Tibial nerve (tissue), 4 donors: ENCODE data around the gene ASIC2. TPM values are rescaled to one million over a fixed set of nuclear protein-coding genes. Genes with fewer than 3 reads are reported as not detected.

ENCODE experiments used
- DNase-seq, 2 donors: peaks; one replicate each; pipeline ENCODE4 v3.0.0-alpha.2; 2019; ENCODE audit warnings: low spot score in 2 of 2
- H3K27ac ChIP-seq, 4 donors: fragments of 200-600 bp; sonication (generic) in 3 of 4; one replicate each; pipeline ENCODE4 v1.5.1; 2017 to 2019; ENCODE audit warnings: mild to moderate bottlenecking in 1 of 4
- H3K27me3 ChIP-seq, 2 donors: fragments of 200-600 bp; sonication (generic) in 1 of 2; one replicate each; pipeline versions ENCODE4 v1.5.1 to v1.6.0; 2017 to 2019
- H3K36me3 ChIP-seq, 3 donors: fragments of 200-600 bp; sonication (generic); one replicate each; pipeline ENCODE4 v1.5.1; 2018 to 2019
- H3K4me1 ChIP-seq, 4 donors: fragments of 200-600 bp; sonication (generic) in 3 of 4; one replicate each; pipeline ENCODE4 v1.5.1; 2017 to 2019
- H3K4me3 ChIP-seq, 4 donors: fragments of 200-600 bp; sonication (generic) in 3 of 4; one replicate each; pipeline ENCODE4 v1.5.1; 2017 to 2019; ENCODE audit warnings: mild to moderate bottlenecking in 1 of 4, moderate library complexity in 1 of 4
- H3K9me3 ChIP-seq, 4 donors: fragments of 200-600 bp; sonication (generic) in 3 of 4; one replicate each; pipeline ENCODE4 v1.5.1; 2017 to 2019
- CTCF ChIP-seq, 5 experiments: fragments of 200-600 bp in 3 of 5; fragments of 450-650 bp in 2 of 5; sonication (generic) in 3 of 5; IDR thresholded peaks; one replicate each; pipeline ENCODE4 v1.5.1; 2016 to 2019; ENCODE audit warnings: antibody characterized with exemption in 5 of 5, mild to moderate bottlenecking in 3 of 5, moderate library complexity in 2 of 5
- EP300 ChIP-seq, 2 donors: sonication (generic); formaldehyde crosslinking; IDR thresholded peaks; one replicate each; pipeline ENCODE4 v1.6.1; 2017; ENCODE audit warnings: antibody characterized with exemption in 2 of 2, mild to moderate bottlenecking in 1 of 2
- POLR2A ChIP-seq, 2 donors: fragments of 450-650 bp; IDR thresholded peaks; one replicate each; pipeline ENCODE4 v1.6.1; 2017; ENCODE audit warnings: antibody characterized with exemption in 2 of 2, mild to moderate bottlenecking in 2 of 2, moderate library complexity in 2 of 2
- WGBS, 2 donors: methylation state at CpG; one replicate each; pipeline ENCODE4 v1.1.5; 2018; 5-methylcytosine and 5-hydroxymethylcytosine counted together
- total RNA-seq, 4 donors: library from RNA; depleted of rRNA; stranded (reverse); fragments of >200 nt; gene quantifications; one replicate each; pipeline ENCODE4 v1.1.0, GENCODE V29; 2016

ASIC2 gene
- total RNA-seq, 4 donors from 2014 or later: 0.21 to 1.5 (median 0.50) TPM

- no peaks in the 10 kb centered on the region for H3K27me3 ChIP-seq
- no peak for DNase-seq
- TF ChIP-seq EP300 (IDR thresholded peaks at IDR 0.05): no peak
- TF ChIP-seq POLR2A (IDR thresholded peaks at IDR 0.05): no peak
- no peak for TF ChIP-seq CTCF (IDR thresholded peaks at IDR 0.05)
- no peaks in the 10 kb centered on the region for H3K36me3 ChIP-seq
- 59 to 69% methylated on average over 7 of the region's 7 CpGs for WGBS, 2 donors
- no peaks in the 10 kb centered on the region for H3K9me3 ChIP-seq
- no peak overlapping the region for H3K27ac ChIP-seq
- no peaks in the 10 kb centered on the region for H3K4me1 ChIP-seq
- H3K4me3 ChIP-seq: no peak overlapping the region
Measured at GRCh38 chr17:33229499-33229898, 63.6 kb downstream of the ASIC2 start.

- DNase-seq: no peak
- Histone ChIP-seq H3K27ac (no peak overlapping the region), H3K4me1 (no peaks in the 10 kb centered on the region), H3K36me3 (no peaks in the 10 kb centered on the region), H3K9me3 (no peaks in the 10 kb centered on the region), H3K27me3 (no peaks in the 10 kb centered on the region), H3K4me3 (no peak overlapping the region)
- TF ChIP-seq POLR2A (IDR thresholded peaks at IDR 0.05) (no peak), CTCF (IDR thresholded peaks at IDR 0.05) (no peak), EP300 (IDR thresholded peaks at IDR 0.05) (no peak)
- WGBS, 2 donors: 70 to 78% methylated on average over 5 of the region's 5 CpGs
Measured at GRCh38 chr17:33229028-33229427, 64.1 kb downstream of the ASIC2 start.

- Histone ChIP-seq H3K27me3 (no peaks in the 10 kb centered on the region), H3K27ac (no peak overlapping the region), H3K36me3 (no peaks in the 10 kb centered on the region), H3K4me1 (no peaks in the 10 kb centered on the region), H3K4me3 (no peak overlapping the region), H3K9me3 (no peaks in the 10 kb centered on the region)
- no peak for DNase-seq
- TF ChIP-seq POLR2A (IDR thresholded peaks at IDR 0.05) (no peak), CTCF (IDR thresholded peaks at IDR 0.05) (no peak), EP300 (IDR thresholded peaks at IDR 0.05) (no peak)
- WGBS, 2 donors: 81 to 88% methylated on average over 5 of the region's 5 CpGs
Measured at GRCh38 chr17:33228548-33228947, 64.5 kb downstream of the ASIC2 start.

GRCh38 chr17:33227911-33228310 lies 65.2 kb downstream of the ASIC2 start:
- H3K27ac ChIP-seq: no peak overlapping the region
- no peaks in the 10 kb centered on the region for H3K27me3 ChIP-seq
- no peaks in the 10 kb centered on the region for H3K4me1 ChIP-seq
- no peak overlapping the region for H3K4me3 ChIP-seq
- no peaks in the 10 kb centered on the region for H3K36me3 ChIP-seq
- TF ChIP-seq EP300 (IDR thresholded peaks at IDR 0.05) (no peak), POLR2A (IDR thresholded peaks at IDR 0.05) (no peak), CTCF (IDR thresholded peaks at IDR 0.05) (no peak)
- DNase-seq: no peak
- 70% methylated on average over 3 of the region's 3 CpGs for WGBS, 2 donors
- H3K9me3 ChIP-seq: no peaks in the 10 kb centered on the region

- Histone ChIP-seq H3K4me3 (no peak overlapping the region), H3K4me1 (no peaks in the 10 kb centered on the region), H3K9me3 (no peaks in the 10 kb centered on the region), H3K36me3 (no peaks in the 10 kb centered on the region), H3K27ac (no peak overlapping the region), H3K27me3 (no peaks in the 10 kb centered on the region)
- TF ChIP-seq EP300 (IDR thresholded peaks at IDR 0.05) (no peak), POLR2A (IDR thresholded peaks at IDR 0.05) (no peak), CTCF (IDR thresholded peaks at IDR 0.05) (no peak)
- DNase-seq: no peak
Measured at GRCh38 chr17:33225994-33226393, 67.1 kb downstream of the ASIC2 start.
